GM12891 (cell line): Measurements from ENCODE around the gene NOS3.

Experiments used
- POLR2A ChIP-seq: IDR thresholded peaks from 2 replicates; pipeline ENCODE4 v1.6.1; 2011; ENCODE audit warnings: low read depth, low read length, control low read depth
- POLR2AphosphoS5 ChIP-seq: IDR thresholded peaks from 2 replicates; pipeline ENCODE4 v1.6.1; 2011; ENCODE audit warnings: low read depth, low read length, control low read depth
- SPI1 ChIP-seq: IDR thresholded peaks from 2 replicates; pipeline ENCODE4 v1.6.1; 2011; ENCODE audit warnings: low read depth, low read length, control low read depth

GRCh38 chr7:151003572-151003971 is 12.8 kb downstream of the NOS3 start:
- no peak for TF ChIP-seq POLR2AphosphoS5
- no peak for TF ChIP-seq POLR2A
- no peak for TF ChIP-seq SPI1
